Measurements from ENCODE around the gene LRP4. TPM values are rescaled to one million over a fixed set of nuclear protein-coding genes. Genes with fewer than 3 reads are reported as not detected.

LRP4 gene
- total and polyA plus RNA-seq, 7 donors, result 5.4 to 32.3 (median 14.5) TPM

DNA sequence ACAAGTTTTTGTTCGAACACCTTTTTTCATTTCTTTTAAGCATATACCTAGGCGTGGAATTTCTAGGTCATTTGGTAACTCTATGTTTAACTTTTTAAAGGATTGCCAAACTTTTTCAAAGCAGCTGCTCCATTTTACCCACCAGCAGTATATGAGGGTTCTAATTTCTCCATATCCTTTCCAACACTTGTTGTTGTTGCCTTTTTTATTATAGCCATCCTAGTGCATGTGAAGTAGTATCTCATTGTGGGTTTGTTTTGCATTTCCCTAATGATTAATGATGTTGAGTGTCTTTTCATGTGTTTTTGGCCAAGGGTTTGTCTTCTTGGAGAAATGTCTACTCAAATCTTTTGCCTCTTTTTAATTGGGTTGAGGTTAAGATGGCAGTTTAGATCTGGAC, 42.7 kb upstream of the LRP4 start:
- no peak for DNase-seq
- Histone ChIP-seq H3K4me3 (no peak overlapping the region), H3K27me3 (ENCODE audit: insufficient read depth in 3 of 3, low read length in 2 of 3) (no peaks in the 10 kb centered on the region), H3K27ac (no peak overlapping the region), H3K4me1 (no peaks in the 10 kb centered on the region), H3K9me3 (no peaks in the 10 kb centered on the region), H3K36me3 (ENCODE audit: insufficient read depth in 1 of 2, low read depth in 1 of 2) (no peaks in the 10 kb centered on the region)
- WGBS, 3 donors, result 99 to 100% (median 99%) methylated on average over 2 of the region's 2 CpGs
- TF ChIP-seq, protein P1, sequence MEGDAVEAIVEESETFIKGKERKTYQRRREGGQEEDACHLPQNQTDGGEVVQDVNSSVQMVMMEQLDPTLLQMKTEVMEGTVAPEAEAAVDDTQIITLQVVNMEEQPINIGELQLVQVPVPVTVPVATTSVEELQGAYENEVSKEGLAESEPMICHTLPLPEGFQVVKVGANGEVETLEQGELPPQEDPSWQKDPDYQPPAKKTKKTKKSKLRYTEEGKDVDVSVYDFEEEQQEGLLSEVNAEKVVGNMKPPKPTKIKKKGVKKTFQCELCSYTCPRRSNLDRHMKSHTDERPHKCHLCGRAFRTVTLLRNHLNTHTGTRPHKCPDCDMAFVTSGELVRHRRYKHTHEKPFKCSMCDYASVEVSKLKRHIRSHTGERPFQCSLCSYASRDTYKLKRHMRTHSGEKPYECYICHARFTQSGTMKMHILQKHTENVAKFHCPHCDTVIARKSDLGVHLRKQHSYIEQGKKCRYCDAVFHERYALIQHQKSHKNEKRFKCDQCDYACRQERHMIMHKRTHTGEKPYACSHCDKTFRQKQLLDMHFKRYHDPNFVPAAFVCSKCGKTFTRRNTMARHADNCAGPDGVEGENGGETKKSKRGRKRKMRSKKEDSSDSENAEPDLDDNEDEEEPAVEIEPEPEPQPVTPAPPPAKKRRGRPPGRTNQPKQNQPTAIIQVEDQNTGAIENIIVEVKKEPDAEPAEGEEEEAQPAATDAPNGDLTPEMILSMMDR (IDR thresholded peaks at IDR 0.05), result no peak
- intact Hi-C loops (cut with DNase I), result no loop called here
- ATAC-seq, result no peak

- Histone ChIP-seq H3K4me3 (no peak overlapping the region), H3K27ac (no peak overlapping the region), H3K4me1 (no peaks in the 10 kb centered on the region), H3K27me3 (ENCODE audit: insufficient read depth in 3 of 3, low read length in 2 of 3) (no peaks in the 10 kb centered on the region), H3K36me3 (ENCODE audit: insufficient read depth in 1 of 2, low read depth in 1 of 2) (no peaks in the 10 kb centered on the region), H3K9me3 (no peaks in the 10 kb centered on the region)
- TF ChIP-seq, protein P1 (IDR thresholded peaks at IDR 0.05), result no peak
- whole genome bisulfite sequencing, 3 donors, result 97 to 100% (median 100%) methylated on average over 1 of the region's 1 CpG
- no peak for ATAC-seq
- no peak for DNase-seq
- intact Hi-C loops (cut with DNase I), result no loop called here
These were observed 40.4 kb upstream of the LRP4 start for GRCh38 chr11:46958777-46959176.

DNA sequence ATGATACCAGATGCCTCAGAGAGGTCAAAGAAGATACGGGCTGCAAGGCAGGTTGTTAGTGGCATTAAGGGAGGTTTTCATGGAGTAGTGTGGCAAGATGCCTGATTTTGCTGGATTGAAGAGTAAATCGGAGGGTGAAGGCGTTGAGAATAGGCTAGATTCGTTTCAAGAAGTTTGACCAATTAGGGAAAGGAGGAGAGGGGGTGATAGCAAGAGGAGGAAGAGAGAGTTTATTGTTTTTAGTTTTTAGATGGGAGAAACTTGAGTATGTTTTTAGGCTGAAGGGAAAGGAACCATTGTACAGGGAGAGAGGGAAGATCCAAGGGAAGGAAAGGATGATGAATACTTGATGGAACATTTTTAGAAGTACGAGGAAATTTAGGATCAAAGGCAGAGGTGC, 34.7 kb upstream of the LRP4 start:
- no peak for ATAC-seq
- Histone ChIP-seq H3K27me3 (ENCODE audit: insufficient read depth in 3 of 3, low read length in 2 of 3) (no peaks in the 10 kb centered on the region), H3K4me3 (no peak overlapping the region), H3K36me3 (ENCODE audit: insufficient read depth in 1 of 2, low read depth in 1 of 2) (no peaks in the 10 kb centered on the region), H3K9me3 (no peaks in the 10 kb centered on the region), H3K4me1 (no peaks in the 10 kb centered on the region), H3K27ac (no peak overlapping the region)
- TF ChIP-seq, protein P1 (IDR thresholded peaks at IDR 0.05), result no peak
- intact Hi-C loops (cut with DNase I), result no loop called here
- 87 to 89% (median 88%) methylated on average over 5 of the region's 5 CpGs for WGBS, 3 donors
- DNase-seq, result no peak

DNA sequence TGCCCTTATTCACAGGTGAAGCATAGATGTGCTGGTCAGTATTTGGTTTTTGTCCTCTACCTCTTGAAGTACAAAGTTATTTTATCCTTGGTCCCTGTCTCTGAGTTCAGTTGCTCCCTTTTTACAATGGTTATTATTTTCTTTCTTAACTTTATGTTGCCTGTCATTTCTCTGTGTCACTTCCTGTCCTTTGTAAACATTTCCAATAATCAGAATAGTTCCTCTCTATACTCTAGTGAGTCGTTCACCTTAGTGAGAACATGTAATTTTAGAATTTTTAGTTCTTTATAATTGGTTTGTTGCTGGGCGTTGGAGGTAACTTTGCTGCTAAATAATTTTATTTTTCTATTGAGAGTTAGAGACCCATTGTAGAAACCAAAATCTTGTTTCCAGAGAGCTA, 34.2 kb upstream of the LRP4 start:
- Histone ChIP-seq H3K27ac (no peak overlapping the region), H3K36me3 (ENCODE audit: insufficient read depth in 1 of 2, low read depth in 1 of 2) (no peaks in the 10 kb centered on the region), H3K4me1 (no peaks in the 10 kb centered on the region), H3K4me3 (no peak overlapping the region), H3K27me3 (ENCODE audit: insufficient read depth in 3 of 3, low read length in 2 of 3) (no peaks in the 10 kb centered on the region), H3K9me3 (no peaks in the 10 kb centered on the region)
- DNase-seq (no peak), ATAC-seq (no peak)
- 74 to 89% (median 82%) methylated on average over 2 of the region's 2 CpGs for WGBS, 3 donors
- intact Hi-C loops (cut with DNase I), result no loop called here
- TF ChIP-seq, protein P1 (IDR thresholded peaks at IDR 0.05), result no peak

- H3K9me3 ChIP-seq, result no peaks in the 10 kb centered on the region
- H3K27me3 ChIP-seq (ENCODE audit: insufficient read depth in 3 of 3, low read length in 2 of 3), result no peaks in the 10 kb centered on the region
- no peaks in the 10 kb centered on the region for H3K36me3 ChIP-seq (ENCODE audit: insufficient read depth in 1 of 2, low read depth in 1 of 2)
- H3K4me3 ChIP-seq, result no peak overlapping the region
- TF ChIP-seq, protein P1 (IDR thresholded peaks at IDR 0.05), result no peak
- intact Hi-C loops (cut with DNase I), result no loop called here
- no peak overlapping the region for H3K27ac ChIP-seq
- H3K4me1 ChIP-seq, result no peaks in the 10 kb centered on the region
- ATAC-seq, result no peak
- 97 to 100% (median 100%) methylated on average over 1 of the region's 1 CpG for WGBS, 3 donors
- DNase-seq, result no peak
These were observed 33.5 kb upstream of the LRP4 start for GRCh38 chr11:46951864-46952263.

All from psoas muscle (tissue), 8 donors.